ENCODE measurements around the gene CEP72.

Gene CEP72

GRCh38 chr5:592158-592557 is 20.0 kb upstream of the CEP72 start:
- no peak for DNase-seq (ENCODE audit: low spot score)
- in situ Hi-C loops (cut with MboI; ENCODE audit: low sequenced_read_pairs, unreplicated experiment) = no loop called here
- no peak for TF ChIP-seq CTCF (IDR thresholded peaks at IDR 0.05; ENCODE audit: borderline replicate concordance, control extremely low read depth, extremely low read depth, insufficient read depth, missing control alignments)

GRCh38 chr5:593511-593910 is 18.6 kb upstream of the CEP72 start:
- DNase-seq (ENCODE audit: low spot score) = no peak
- in situ Hi-C loops (cut with MboI; ENCODE audit: low sequenced_read_pairs, unreplicated experiment) = no loop called here
- no peak for TF ChIP-seq CTCF (IDR thresholded peaks at IDR 0.05; ENCODE audit: borderline replicate concordance, control extremely low read depth, extremely low read depth, insufficient read depth, missing control alignments)

GRCh38 chr5:594226-594860 is 17.8 kb upstream of the CEP72 start:
- in situ Hi-C loops (cut with MboI; ENCODE audit: low sequenced_read_pairs, unreplicated experiment) = no loop called here
- TF ChIP-seq CTCF (IDR thresholded peaks at IDR 0.05; ENCODE audit: borderline replicate concordance, control extremely low read depth, extremely low read depth, insufficient read depth, missing control alignments) = no peak
- no peak for DNase-seq (ENCODE audit: low spot score)

- TF ChIP-seq CTCF (IDR thresholded peaks at IDR 0.05; ENCODE audit: borderline replicate concordance, control extremely low read depth, extremely low read depth, insufficient read depth, missing control alignments) = no peak
- in situ Hi-C loops (cut with MboI; ENCODE audit: low sequenced_read_pairs, unreplicated experiment) = no loop called here
These were observed 16.8 kb upstream of the CEP72 start for GRCh38 chr5:595285-595875.

GRCh38 chr5:597871-598563 is 14.1 kb upstream of the CEP72 start:
- no peak for TF ChIP-seq CTCF (IDR thresholded peaks at IDR 0.05; ENCODE audit: borderline replicate concordance, control extremely low read depth, extremely low read depth, insufficient read depth, missing control alignments)
- DNase-seq (ENCODE audit: low spot score) = no peak
- in situ Hi-C loops (cut with MboI; ENCODE audit: low sequenced_read_pairs, unreplicated experiment) = no loop called here

More at GRCh38 chr5:595285-595875, 16.8 kb upstream of the CEP72 start:
- no peak for DNase-seq (ENCODE audit: low spot score)

GRCh38 chr5:598564-598890 is 13.6 kb upstream of the CEP72 start:
- in situ Hi-C loops (cut with MboI; ENCODE audit: low sequenced_read_pairs, unreplicated experiment) = no loop called here
- no peak for DNase-seq (ENCODE audit: low spot score)
- TF ChIP-seq CTCF (IDR thresholded peaks at IDR 0.05; ENCODE audit: borderline replicate concordance, control extremely low read depth, extremely low read depth, insufficient read depth, missing control alignments) = no peak
